Activated CD4-positive, alpha-beta T cell treated with anti-CD3 and anti-CD28 coated beads, Interleukin-10, Interleukin-2, amounts not matched to agents 100 ng/mL and 50 ng/mL, durations not matched to agents 16 hours and 8 hours (primary cell): ENCODE data around the gene FAM153A.
"Not testable (repeated sequence)": the region's sequence is repeated elsewhere in the genome, so short reads cannot be mapped to it uniquely, and the experiment has no call there.

Experiments
- DNase-seq: peaks from one replicate; pipeline ENCODE4 v3.0.0-alpha.2; 2020

The FAM153A gene

DNA sequence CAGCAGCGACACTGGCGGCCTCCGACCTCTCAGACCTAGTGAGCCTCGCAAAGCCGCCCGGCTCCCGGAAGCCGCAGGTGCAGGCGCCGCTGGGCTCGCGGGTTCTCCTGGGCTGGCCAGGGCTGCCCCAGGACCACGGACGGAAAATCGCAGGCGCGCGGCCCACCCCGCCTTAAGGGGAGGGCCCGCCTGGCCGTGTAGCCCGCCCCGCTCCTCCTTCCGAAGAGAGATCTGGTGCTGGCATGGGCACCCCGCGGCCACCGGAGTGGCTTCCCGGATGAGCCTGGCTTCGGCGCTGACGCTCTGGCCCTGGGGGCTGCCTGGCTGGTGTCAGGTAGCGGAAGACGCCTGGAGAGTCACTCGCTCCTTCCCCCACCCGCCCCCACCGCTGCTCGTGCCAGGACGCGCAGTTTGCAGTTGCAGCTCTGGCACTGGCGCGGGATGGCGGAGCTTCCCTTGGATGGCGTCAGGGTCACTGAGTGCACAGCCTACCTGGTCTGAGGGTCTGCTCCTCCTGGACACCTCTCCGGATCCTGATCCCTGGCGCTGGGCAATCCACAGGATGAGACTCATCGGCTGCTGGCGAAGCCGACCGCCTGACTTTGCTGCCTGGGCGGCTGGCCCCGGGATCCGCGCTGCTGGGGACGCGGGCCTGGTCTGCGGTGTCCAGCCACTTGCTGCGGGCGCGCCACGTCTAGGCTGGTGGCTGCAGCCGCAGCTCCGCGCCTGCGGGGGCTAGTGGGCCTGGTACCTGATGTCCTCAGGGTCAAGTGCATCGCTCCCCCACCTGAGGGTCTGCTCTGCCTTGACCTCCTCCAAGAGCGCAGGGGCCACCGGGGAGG lies at the start of gene FAM153A:
TSS of gene FAM153A (minus strand) at position 108 of the 842 bp plus-strand sequence.
- not testable (repeated sequence) for DNase-seq

DNA sequence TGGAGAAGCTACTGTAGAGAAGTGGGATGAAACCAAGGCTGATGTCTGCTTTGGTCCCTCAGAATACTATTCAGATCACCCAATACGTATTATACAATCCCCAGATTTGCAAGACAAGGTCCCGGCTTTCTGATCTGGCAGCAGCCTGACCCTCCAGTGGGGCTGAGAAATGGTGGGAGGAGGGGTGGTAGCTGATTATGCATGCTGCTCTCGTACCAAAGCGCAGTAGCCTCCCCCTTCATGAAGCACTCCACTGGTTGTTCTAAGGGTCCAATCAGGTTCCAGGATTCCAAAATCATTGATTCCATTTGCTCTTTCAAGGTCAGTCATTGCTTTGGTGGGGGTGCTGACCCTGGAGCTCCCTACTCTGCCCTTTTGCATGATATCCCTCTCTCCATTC lies 49.6 kb upstream of the FAM153A start:
- not testable (repeated sequence) for DNase-seq

DNA sequence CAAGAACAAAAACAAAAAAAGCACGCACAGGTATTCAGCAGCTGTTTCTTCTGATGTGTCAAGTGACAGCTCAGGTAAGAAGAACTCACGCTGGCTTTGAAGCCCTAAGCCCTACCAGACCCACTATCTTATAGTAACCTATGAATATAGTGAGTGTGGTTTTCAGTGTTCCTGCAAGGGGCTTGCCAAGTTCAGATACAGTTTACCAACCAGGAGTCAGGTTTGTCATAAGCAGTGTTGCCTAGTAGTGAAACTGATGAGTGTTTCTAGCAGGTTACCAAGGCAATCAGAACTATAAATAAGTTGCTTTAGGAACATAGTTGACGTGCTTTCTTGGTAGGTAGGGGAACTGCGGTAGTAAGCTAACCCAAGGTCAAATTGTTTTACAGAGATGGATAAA lies 43.4 kb upstream of the FAM153A start:
- not testable (repeated sequence) for DNase-seq

DNA sequence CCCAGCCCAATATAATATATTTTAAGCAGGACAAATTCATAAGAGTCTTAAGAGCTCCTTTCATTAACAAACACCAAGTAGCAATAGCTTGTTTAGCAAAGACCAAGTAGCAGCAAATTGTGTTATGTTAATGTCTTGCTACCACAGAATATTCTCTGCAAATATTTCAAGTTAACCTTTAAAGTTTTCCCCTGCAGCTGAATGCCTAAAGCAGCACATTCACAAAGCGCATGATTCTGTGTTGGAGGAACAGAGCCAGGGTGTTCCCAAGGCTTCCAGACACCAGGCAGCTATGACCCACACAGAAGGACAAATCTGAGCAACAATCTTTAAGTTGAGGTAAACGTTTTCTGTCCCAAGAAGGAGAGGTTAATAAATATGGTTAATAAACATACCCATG lies 42.1 kb upstream of the FAM153A start:
- DNase-seq = not testable (repeated sequence)

DNA sequence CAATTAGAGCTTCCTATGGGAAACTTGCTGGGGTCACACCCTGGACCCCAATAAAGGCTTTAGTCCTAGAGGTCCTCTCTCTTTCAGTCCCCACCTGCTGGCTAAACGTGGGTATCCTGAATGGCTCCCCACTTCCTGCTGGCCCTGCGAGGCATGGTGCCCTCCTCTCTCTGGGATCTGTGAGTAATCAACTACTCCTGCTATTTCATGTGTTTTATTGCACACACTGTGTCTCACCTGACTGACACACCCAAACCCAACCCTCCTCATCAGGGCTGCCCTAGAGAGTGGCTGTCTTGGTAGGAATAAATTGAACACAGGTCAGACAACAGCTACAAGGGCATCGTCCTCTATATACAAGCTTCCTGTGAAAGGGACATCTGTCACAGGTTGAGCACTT lies 39.8 kb upstream of the FAM153A start:
- DNase-seq = not testable (repeated sequence)

DNA sequence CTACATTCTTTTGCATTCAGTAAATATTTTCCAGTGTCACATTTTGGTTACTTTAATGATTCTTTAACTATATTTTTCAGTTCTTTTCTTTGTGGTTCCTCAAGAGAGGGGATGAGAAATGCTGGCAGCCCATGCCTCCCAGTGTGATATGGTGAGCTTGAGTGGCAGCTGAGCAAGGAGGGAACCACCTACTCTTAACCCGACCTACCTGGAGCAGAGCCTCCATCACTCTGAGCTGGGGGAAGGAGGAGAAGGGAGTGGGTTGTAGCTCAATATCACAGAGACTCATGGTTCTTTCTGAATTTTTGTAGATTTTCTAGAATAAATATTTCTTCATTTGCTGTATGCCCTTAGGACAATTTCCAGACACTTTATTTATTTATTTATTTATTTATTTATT lies 37.0 kb upstream of the FAM153A start:
- DNase-seq = not testable (repeated sequence)

DNA sequence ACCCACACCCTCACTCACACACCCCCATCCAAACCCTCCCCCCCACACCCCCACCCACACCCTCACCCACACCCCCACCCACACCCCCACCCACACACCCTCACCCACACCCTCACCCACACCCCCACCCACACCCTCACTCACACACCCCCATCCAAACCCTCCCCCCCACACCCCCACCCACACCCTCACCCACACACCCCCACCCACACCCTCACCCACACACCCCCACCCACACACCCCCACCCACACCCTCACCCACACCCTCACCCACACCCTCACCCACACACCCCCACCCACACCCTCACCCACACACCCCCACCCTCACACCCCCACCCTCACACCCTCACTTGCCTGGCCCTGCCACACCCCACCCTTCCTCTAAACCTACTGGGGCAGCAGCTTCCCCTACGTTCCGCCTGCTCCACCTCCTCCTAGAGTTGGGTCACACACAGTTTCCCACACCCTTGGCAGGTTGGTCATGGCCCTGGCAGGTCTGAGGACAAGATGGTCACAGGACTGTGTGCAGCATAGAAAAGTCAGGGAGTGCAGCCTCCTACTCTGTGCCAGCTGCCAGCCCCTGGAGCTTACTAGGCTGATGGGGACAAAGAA lies 30.2 kb upstream of the FAM153A start:
- DNase-seq = not testable (repeated sequence)

DNA sequence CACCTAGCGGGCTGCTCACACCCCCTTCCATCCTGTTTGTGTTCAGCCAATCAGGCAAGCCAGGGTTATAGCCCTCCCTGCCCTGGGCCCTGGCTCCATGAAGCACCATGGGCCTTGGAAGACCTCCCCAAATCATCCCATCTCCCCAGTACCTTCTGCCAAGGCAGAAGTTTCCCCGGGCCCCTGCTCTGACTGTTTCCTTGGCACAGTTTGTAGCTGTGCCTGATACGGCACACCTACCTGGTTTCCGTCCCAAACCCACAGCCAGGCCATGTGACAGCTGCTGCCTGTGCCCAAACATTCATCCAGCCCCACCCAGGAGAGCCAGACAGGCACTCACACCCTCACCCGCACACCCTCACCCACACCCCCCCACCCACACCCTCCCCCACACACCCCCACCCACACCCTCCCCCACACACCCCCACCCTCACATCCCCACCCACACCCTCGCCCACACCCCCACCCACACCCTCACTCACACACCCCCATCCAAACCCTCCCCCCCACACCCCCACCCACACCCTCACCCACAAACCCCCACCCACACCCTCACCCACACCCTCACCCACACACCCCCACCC lies 29.6 kb upstream of the FAM153A start:
- not testable (repeated sequence) for DNase-seq

DNA sequence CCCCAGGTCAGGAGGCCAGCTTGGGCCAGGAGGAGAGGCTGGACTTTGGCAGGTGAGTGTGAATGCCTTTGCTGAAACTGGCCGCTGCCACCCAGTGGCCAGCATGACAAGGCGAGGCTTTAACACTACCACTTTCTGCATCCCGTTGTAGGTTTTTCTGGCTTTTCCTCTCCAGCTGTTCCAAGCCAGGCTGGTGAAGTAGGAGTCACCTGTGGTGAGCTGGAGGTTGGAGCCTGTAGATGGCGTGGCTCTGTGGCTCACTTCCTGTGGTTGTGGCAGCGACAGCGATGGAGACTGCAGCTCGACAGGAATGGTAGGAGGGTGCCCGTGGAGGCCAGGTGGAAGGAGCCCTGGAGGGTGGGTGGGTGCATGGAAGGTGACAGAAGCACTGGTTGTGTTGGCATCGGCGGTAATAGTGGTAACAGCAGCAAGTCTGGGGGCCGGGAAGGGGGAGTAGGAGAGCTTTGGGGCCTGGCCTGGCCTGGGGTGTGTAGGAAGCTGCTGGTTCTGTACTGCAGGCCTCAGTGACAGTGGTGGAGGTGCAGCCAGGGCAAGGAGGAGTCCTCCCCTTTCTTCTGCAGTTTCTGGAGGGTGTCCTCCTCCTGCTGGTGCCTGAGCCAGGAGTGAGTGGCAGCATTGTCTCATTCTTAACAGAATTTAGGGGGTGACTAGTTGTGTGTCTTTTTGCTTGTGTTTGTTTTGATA lies 26.7 kb upstream of the FAM153A start:
- peak; percentile 20 for DNase-seq

DNA sequence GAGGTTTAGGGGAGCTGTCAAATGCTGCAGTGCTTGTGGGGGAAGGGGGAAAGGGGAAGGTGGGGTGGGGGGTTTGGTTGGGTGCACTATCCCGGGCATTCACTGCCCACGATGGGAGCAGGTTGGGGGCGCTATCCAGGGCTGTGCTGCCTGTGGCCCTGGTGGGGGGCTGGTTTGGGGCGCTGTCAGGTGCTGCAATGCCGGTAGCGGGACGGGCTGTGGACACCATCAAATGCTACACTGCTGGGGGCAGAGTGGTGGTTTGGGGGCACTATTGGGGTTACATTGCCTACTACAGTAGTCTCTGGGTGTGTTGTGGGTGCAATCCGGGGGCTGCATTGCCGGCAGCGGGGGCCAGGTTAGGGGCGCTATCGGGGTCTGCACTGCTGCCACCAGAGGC lies 25.7 kb upstream of the FAM153A start:
- not testable (repeated sequence) for DNase-seq

DNA sequence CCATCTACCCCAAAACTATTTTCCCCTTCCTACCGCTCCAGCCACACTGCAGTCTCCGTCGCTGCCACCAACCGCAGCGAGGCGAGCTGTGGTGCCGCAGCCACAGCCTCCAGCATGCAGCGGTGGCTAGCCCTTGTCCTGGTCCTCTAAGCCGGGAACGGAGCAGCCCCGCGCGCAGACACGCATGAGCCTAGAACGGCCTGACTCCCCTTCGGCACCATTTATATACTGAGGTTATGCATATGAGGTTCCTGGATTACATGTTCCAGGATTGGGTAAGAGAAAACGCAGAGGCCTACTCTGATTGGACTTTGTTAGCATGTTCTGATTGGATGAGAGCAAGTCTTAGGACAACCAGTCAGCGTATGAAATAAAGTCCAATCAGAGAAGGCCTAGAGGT lies 24.6 kb upstream of the FAM153A start:
- not testable (repeated sequence) for DNase-seq

DNA sequence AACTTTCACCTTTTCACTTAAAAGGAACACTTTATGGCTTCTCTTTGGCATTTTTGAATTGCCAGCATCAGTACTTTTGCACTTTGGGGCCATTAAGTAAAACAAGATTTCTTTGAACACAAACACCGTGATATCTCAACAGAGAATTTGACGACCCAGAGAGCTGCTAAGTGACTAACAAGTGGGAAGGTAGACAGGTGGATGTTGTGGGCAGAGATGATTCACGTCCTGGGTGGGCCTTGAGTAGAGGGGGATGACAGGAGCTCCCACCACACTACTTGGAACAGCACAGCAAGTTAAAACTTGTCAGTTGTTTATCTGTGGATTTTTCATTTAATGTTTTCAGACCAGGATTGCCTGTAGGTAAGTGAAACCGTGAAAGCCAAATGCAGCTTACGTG lies 18.7 kb upstream of the FAM153A start:
- not testable (repeated sequence) for DNase-seq

DNA sequence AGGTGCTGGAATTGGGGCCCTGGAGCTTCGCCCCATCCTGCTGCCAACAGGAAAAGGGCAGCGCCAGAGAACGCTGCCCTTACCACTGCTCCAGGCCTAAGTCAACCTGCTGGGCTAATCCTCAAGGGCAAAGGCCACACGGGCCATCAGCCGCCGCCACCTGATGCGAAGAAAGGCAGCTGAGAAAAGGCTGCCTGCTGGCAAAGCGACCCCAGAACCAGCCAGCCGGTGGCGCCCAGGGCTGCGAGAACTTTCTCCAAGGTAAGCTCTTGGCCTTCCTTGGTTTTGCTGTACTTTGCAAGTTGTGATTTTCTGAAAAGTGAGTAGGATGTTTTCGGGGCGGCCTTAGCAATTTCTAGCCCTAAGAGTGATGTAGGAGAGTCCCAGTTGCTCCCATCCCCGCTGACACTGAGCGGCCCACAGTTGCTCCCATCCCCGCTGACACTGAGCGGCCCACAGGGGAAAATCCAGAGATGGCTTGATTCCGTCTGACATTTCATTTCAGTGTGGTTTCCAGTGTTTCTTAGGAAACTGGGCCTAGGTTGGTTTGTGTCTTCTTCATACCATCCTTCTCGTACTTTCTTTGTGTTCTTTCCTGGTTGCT lies 15.6 kb upstream of the FAM153A start:
- not testable (repeated sequence) for DNase-seq

DNA sequence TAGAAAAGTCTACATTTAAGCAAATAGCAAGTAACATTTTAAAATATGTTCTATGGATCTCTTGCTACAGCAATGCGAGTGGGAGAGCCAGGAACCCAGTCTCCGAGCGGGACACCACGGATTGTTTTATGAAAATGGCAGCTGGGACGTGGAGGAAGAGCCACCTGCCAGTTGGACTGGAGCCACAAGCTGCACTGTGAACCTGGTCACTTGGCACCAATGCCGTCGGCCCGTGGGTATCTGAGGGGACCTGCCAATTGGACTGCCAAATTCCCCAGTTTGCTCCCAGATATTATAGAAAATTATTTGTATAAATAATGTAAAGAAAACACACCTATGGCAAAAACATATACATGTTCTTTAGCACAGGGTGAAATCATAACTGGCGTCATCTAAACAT lies 10.6 kb upstream of the FAM153A start:
- DNase-seq = not testable (repeated sequence)

DNA sequence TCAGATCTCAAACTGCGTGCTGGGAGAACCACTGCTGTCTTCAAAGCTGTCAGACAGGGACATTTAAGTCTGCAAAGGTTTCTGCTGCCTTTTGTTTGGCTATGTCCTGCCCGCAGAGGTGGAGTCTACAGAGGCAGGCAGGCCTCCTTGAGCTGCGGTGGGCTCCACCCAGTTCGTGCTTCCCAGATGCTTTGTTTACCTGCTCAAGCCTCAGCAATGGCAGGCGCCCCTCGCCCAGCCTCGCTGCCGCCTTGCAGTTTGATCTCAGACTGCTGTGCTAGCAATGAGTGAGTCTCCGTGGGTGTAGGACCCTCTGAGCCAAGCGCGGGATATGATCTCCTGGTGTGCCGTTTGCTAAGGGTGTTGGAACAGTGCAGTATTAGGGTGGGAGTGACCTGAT lies 8.9 kb upstream of the FAM153A start:
- not testable (repeated sequence) for DNase-seq

DNA sequence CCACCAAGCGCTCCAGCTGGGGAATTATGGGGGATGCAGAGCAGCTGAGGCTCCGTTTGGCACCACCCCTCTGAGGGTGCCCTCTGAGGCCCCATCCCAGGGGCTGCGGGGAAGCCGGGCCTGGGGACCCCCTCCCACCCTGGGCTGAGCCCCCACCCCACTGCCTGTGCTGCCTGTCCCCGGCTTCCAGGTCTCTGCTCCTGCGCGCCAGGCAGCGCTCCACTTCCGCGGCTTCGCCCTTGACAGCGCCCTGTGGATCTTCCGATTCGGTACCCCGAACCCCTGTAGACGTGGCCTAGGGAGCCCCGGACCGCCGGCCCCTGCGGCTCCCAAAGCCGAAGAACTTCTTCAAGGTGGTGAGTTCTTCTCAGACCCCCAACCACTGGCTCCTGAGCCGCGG lies 530 bp downstream of the FAM153A start:
- not testable (repeated sequence) for DNase-seq

DNA sequence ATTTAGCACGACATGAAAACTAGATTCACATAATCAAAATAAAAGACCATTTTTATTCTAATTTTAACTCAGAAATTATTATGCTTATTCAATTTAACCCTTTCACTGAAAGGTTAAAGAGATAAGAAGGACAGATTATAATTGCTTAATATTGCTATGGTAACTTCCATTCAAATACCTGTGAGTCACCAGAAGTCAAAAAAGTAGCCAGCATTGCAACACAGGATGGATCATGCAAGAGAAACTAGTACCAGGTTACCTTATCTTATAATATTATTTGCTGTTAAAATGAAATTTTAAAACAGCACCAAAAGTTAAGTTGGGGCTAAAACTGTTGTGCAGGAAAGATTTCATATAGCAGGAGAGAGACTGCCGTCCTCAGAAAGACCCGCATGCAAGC lies 11.5 kb downstream of the FAM153A start:
- not testable (repeated sequence) for DNase-seq

DNA sequence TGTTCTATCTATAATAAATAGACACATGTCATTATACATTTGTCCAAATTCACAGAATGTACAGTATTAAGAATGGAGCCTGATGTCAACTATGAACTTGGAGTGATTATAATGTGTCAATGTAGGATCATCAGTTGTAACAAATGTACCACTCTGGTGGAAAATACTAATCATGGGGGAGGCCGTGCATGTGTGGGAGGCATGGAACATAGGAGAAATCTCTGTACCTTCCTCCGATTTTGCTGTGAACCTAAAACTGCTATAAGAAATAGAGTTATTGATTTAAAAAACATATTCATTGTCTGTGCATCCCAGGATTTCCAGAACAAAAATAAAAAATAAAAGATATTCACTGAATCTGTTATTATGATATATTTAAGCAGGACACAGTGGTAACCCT lies 12.1 kb downstream of the FAM153A start:
- not testable (repeated sequence) for DNase-seq

DNA sequence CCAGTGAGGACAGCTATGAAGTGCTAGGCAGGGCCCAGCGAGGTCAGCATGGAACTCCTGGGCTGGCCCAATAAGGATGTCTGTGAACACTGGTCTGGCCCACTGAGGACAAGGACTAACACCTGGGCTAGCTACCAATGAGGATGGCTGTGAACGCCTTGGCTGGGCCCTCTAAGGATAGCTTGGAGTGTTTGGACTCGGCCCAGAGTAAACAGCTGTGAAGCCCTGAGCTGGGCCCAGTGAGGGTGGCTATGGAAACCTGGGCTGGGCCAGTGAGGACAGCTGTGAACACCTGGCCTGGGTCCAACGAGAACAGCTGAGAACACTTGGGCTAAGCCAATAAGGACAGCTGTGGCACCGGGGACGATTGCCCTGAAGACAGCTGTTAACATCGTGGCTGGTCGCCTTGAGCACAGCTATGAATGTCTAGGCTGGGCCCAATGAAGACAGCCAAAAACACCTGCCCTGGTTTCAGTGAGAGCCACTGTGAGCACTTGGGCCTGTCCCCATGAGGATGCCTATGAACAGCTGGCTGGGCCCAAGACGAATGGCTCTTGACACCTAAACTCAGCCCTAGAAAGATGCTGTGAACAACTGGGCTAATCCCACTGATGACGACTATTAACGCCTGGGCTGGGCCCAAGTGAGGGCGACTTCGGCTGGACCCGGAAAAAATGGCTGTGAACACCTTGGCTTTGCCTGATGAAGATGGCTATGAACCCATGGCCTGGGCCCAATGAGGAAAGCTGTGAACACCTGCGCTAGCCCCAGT lies 18.8 kb downstream of the FAM153A start:
- not testable (repeated sequence) for DNase-seq

DNA sequence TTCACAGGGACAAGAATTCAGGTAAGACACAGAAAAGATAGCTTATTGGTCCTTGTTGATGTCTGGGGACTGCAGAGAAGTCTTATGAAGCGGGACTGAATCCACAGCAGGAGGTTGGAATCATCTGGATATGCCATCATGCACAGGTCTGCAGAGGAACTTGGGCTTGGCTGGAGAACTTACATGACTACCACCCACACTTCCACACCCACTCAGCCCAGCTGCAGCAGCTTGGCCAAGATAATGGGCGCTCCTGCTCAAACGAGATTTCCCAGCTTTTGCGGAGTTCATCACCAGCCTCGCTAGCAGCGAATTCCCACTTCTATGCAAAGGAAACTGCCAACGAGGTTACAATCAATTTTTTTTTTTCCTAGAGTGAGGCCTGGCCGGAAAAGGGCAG lies 21.7 kb downstream of the FAM153A start:
- not testable (repeated sequence) for DNase-seq

DNA sequence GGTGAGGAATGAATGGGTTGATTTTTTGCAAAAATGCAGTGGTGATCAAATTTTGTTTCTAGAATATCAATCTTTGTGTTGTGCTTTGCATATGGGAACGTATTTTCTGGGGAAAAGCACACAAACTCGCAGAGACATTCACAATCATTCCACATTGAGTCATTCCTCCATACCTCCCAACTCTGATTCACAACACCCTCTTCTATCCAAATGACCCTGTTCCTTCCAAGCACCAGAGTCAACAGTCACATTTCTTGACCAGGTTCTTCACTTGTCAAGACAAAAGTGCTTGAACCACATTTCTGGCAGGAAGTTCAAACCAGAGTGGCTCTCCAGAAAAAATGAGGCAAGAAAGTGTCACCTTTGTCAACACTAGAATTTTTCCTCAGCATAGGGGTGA lies 35.3 kb downstream of the FAM153A start:
- not testable (repeated sequence) for DNase-seq

DNA sequence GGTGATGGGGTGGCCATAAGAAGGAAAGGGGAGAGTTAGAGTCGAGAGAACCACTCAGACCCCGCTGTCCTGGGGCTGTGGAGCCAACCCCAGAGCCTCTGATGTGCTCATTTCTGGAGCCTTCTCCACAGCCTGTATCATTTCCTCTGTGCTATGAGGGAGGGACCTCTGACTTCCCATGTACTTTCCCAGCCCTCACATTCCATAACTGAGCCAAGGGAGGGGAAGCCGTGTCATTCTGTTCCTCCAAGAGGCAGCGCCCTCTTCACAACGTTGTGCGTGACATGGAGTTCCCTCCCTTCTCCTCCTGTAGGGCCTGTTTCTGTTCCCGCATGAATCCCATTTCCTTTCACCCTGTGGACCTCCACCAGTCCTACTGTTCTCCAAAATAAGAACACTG lies 57.8 kb downstream of the FAM153A start:
- DNase-seq = not testable (repeated sequence)
